Large intestine (tissue), 3 donors: Measurements from ENCODE around the gene CCDC68. TPM values are rescaled to one million over a fixed set of nuclear protein-coding genes. Genes with fewer than 3 reads are reported as not detected.
A peak's percentile ranks its signal among the peaks of the same experiment; 100 is the strongest.

Source experiments
- DNase-seq, 2 donors: peaks; one replicate each; pipeline versions ENCODE4 v3.0.0 to v3.0.0-alpha.2; 2013
- H3K27ac ChIP-seq: one replicate; pipeline ENCODE4 v1.5.1; 2013; ENCODE audit warnings: low read length
- H3K27me3 ChIP-seq: 2 replicates; pipeline ENCODE4 v1.6.1; 2013; ENCODE audit warnings: low read length; ENCODE audit not compliant: control insufficient read depth, insufficient read depth
- H3K36me3 ChIP-seq: 2 replicates; pipeline ENCODE4 v1.6.1; 2013; ENCODE audit warnings: low read length; ENCODE audit not compliant: control insufficient read depth, insufficient read depth
- H3K4me1 ChIP-seq: one replicate; pipeline ENCODE4 v1.6.1; 2013; ENCODE audit warnings: low read length; ENCODE audit not compliant: control insufficient read depth, insufficient read depth
- H3K4me3 ChIP-seq: one replicate; pipeline ENCODE4 v1.5.1; 2013; ENCODE audit warnings: low read length
- H3K9me3 ChIP-seq: one replicate; pipeline ENCODE4 v1.6.1; 2013; ENCODE audit warnings: mild to moderate bottlenecking, low read depth, low read length, moderate library complexity; ENCODE audit not compliant: control insufficient read depth
- WGBS: methylation state at CpG from one replicate; pipeline ENCODE4 v1.1.5; 2013; ENCODE audit warnings: low lambda C conversion rate; ENCODE audit not compliant: insufficient coverage; 5-methylcytosine and 5-hydroxymethylcytosine counted together
- polyA plus RNA-seq: library from polyadenylated mRNA; unstranded; fragments of 120-200 nt; gene quantifications from one replicate; pipeline ENCODE4 v1.2.1, GENCODE V29; 2013

CCDC68 gene
- polyA plus RNA-seq, 1 donor, result 46.3 TPM

DNA sequence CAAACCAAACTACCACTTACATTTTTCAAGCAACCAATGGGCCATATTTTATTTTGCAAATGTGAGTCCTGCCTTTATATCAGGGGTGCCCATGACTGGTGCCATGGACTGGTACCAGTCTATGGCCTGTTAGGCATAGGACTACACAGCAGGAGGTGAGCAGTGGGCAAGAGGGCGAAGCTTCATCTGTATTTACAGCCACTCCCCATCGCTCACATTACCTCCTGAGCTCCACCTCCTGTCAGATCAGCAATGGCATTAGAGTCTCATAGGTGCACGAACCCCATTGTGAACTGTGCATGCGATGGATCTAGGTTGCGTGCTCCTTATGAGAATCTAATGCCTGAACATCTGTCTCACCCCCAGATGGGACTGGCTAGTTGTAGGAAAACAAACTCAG lies 53.6 kb downstream of the CCDC68 start:
- H3K36me3 ChIP-seq, result peaks cover 20% of the 10 kb centered on the region
- H3K27ac ChIP-seq, result no peak overlapping the region
- H3K27me3 ChIP-seq, result no peaks in the 10 kb centered on the region
- WGBS, result no CpG with 5 or more reads among the region's 5 CpGs
- H3K9me3 ChIP-seq, result no peaks in the 10 kb centered on the region
- no peaks in the 10 kb centered on the region for H3K4me1 ChIP-seq
- no peak for DNase-seq
- H3K4me3 ChIP-seq, result no peak overlapping the region

DNA sequence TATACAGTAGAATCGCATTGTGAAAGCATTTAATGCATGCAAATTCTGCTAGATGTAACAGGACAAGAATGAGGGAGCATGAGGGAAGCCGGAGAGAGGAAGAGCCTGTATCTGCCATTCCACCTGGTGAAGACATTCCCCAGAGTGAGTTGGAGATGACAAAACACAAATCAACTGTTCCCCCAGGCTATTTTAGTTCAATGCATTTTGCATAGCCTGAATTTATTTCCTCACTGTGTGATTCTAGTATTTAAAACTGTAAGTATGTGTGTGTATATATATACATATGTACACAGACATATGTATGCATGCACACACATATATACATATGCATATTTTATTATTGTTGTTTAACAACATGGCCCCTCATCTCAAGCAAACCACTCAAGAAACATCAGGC lies 54.7 kb downstream of the CCDC68 start:
- no peak overlapping the region for H3K4me3 ChIP-seq
- H3K27ac ChIP-seq, result no peak overlapping the region
- no CpG with 5 or more reads among the region's 2 CpGs for WGBS
- H3K4me1 ChIP-seq, result no peaks in the 10 kb centered on the region
- no peak for DNase-seq
- peaks cover 12% of the 10 kb centered on the region for H3K36me3 ChIP-seq
- no peaks in the 10 kb centered on the region for H3K9me3 ChIP-seq
- H3K27me3 ChIP-seq, result no peaks in the 10 kb centered on the region

DNA sequence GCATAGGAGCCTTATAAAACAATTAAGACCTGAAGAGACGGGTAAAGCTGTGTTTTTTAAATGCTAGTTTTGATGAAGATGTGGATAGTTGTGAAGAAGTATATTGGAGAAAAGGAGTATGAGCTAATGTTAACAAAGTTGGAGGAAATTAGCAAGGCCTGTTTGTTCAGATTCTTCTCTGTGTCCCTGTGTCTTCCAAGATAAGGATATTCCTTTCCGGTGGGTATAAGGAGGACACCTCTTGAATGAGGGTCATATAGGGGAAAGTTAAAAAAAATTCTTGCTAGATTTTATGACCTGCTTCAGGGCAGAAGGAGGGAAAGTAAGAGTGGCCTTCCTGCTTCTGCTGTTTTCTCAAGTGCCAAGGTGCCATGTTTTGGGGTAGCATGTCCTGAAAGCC lies 59.0 kb downstream of the CCDC68 start:
- no peak overlapping the region for H3K4me3 ChIP-seq
- peaks cover 7% of the 10 kb centered on the region for H3K36me3 ChIP-seq
- WGBS, result no CpG with 5 or more reads among the region's 2 CpGs
- no peaks in the 10 kb centered on the region for H3K9me3 ChIP-seq
- no peaks in the 10 kb centered on the region for H3K27me3 ChIP-seq
- no peak for DNase-seq
- H3K4me1 ChIP-seq, result no peaks in the 10 kb centered on the region
- no peak overlapping the region for H3K27ac ChIP-seq

DNA sequence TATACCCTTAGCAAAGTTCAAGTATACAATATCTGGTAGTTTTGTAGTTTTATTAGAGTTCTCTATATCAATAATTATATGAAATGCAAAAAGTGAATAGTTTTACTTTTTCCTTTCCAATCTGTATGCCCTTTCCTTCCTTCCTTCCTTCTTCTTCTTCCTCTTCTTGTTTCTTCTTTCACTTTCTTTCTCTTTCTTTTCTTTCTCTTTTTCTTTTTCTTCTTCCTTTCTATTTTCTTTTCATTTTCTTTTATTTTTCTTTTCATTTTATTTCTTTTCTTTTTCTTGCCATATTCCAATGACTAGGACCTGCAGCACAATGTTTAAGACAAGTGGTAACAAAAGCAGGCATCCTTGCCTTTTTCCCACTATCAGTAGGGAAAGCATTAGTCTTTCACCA lies 59.8 kb downstream of the CCDC68 start:
- Histone ChIP-seq H3K27me3 (no peaks in the 10 kb centered on the region), H3K4me1 (no peaks in the 10 kb centered on the region), H3K27ac (no peak overlapping the region), H3K4me3 (no peak overlapping the region), H3K9me3 (no peaks in the 10 kb centered on the region), H3K36me3 (peaks cover 3% of the 10 kb centered on the region)
- DNase-seq, result no peak

DNA sequence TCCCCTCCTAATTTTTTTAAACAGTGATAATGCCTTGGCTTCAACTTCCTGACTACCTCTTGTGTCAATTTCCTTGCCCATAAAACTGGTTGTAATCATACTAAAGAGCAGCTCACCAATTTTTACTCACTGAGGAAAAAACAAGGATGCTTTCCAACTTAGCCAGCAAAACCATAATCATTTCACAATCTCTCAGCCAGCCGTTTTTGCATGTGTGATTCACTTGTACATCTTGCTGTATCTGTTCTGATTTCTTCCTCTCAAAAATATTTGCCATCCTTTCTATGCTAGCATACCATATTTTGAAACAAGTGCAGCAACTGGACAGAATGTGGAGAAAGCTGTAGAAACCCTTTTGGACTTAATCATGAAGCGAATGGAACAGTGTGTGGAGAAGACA lies 70.3 kb downstream of the CCDC68 start:
- no peak for DNase-seq
- no peak overlapping the region for H3K4me3 ChIP-seq
- H3K4me1 ChIP-seq, result no peaks in the 10 kb centered on the region
- H3K9me3 ChIP-seq, result no peaks in the 10 kb centered on the region
- 100% methylated on average over 2 of the region's 2 CpGs for WGBS
- no peak overlapping the region for H3K27ac ChIP-seq
- no peaks in the 10 kb centered on the region for H3K27me3 ChIP-seq
- peaks cover 2% of the 10 kb centered on the region for H3K36me3 ChIP-seq

DNA sequence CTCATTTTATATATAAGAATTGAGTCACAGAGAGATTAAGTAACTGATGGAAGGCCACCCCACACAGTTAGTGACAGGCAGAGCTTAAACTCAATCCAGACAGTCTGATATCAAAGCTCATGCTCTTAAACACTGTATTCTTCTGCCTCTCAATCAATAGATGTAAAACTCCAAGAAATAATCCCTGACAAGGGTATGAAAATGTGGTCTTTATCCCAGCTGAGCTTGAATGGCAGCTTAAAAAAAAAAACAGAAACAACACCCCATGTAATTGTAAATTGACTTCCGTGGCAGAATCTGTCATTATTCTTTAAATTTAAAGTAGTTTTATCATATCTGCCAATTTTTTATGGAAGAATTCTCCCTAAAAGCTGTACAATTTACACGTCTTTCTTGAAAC lies 70.9 kb downstream of the CCDC68 start:
- Histone ChIP-seq H3K4me1 (no peaks in the 10 kb centered on the region), H3K4me3 (no peak overlapping the region), H3K9me3 (no peaks in the 10 kb centered on the region), H3K27ac (no peak overlapping the region), H3K36me3 (peaks cover 2% of the 10 kb centered on the region), H3K27me3 (no peaks in the 10 kb centered on the region)
- no peak for DNase-seq
- 88% methylated on average over 2 of the region's 2 CpGs for WGBS

DNA sequence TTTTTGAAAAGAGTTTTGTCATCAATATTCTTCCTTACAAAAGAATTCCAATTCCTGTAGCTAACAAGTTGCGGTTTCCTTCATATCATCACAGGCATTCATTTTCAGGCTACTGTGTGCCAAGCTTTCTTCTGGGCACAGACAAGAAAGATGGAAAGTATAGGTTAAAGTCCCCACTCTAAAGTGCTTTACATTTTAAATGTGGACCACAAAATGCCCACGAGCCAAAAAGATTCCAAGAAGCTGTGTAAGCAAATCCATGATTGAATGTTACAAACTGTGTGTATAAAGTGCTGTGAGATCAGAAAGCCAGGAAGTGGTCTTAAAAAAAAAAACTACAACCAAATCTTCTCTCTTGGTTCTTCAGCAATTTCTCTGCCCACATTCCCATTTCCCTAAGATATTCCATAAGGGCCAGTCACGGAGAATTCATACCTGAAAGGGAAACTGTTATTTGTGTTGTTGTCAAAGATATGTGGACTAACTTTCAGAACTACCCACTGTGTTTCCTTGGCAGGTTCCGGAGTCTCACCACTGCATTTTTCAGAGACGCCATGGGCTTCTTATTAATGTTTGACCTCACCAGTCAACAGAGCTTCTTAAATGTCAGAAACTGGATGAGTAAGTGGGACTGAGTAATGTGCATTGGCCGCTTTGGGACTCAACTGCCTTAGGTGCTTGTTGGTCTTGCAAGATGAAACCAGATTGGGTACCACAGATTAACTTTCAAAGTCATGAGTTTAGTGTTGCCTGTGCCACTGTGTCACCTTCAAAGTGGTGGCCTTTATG lies 75.3 kb downstream of the CCDC68 start:
- H3K9me3 ChIP-seq, result no peaks in the 10 kb centered on the region
- H3K4me1 ChIP-seq, result peaks cover 10% of the 10 kb centered on the region
- no peaks in the 10 kb centered on the region for H3K27me3 ChIP-seq
- DNase-seq, result no peak
- no peak overlapping the region for H3K4me3 ChIP-seq
- no CpG with 5 or more reads among the region's 6 CpGs for WGBS
- H3K36me3 ChIP-seq, result peaks cover 2% of the 10 kb centered on the region
- H3K27ac ChIP-seq, result no peak overlapping the region

DNA sequence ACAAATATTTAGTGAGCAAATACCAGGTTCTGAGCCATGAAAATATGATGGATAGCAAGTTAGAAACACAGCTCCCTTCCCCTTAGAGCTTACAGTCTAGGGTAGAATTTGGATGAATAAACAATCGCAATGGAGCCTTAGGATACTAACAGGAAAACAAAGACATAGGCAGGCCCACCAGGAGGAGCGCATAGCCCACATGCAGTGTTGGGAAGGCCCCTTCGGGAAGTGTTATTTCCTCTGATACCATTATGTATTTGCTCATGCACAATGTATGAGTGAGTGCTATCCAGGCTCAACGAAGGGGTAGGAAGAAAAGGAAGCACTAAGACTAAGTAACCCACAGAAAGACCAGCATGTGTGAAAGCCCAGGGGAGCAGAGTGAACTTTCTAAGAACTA lies 76.9 kb downstream of the CCDC68 start:
- Histone ChIP-seq H3K4me1 (peaks cover 10% of the 10 kb centered on the region), H3K27me3 (no peaks in the 10 kb centered on the region), H3K27ac (no peak overlapping the region), H3K9me3 (no peaks in the 10 kb centered on the region), H3K36me3 (no peaks in the 10 kb centered on the region), H3K4me3 (no peak overlapping the region)
- no CpG with 5 or more reads among the region's 4 CpGs for WGBS
- DNase-seq, result no peak

DNA sequence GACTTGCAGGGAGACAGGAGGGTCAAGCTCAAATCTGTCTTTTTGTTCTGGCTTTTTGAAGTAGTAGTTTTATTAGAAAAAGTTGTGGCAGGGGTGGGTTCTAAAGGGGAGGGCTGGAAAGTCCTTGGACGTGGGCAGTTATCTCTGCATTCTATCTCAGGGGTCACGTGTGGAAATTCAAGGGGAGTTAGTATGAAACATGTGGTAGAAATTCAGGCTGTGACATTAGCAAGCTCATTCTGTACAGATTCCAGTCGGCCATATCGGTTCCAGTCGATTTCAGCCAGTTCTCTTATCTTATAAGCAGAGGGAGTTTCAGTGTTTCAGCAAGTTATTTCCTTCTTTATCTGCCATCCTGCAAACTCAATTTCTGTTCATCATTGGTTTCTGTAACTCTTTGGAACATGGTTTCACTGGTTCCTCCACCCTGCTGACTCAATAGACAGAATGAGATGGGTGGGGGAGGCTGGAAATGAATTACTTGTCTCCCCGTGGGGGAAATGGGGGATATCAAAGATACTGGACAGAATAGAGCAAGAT lies 78.0 kb downstream of the CCDC68 start:
- 82% methylated on average over 6 of the region's 6 CpGs for whole genome bisulfite sequencing
- no peak overlapping the region for H3K27ac ChIP-seq

DNA sequence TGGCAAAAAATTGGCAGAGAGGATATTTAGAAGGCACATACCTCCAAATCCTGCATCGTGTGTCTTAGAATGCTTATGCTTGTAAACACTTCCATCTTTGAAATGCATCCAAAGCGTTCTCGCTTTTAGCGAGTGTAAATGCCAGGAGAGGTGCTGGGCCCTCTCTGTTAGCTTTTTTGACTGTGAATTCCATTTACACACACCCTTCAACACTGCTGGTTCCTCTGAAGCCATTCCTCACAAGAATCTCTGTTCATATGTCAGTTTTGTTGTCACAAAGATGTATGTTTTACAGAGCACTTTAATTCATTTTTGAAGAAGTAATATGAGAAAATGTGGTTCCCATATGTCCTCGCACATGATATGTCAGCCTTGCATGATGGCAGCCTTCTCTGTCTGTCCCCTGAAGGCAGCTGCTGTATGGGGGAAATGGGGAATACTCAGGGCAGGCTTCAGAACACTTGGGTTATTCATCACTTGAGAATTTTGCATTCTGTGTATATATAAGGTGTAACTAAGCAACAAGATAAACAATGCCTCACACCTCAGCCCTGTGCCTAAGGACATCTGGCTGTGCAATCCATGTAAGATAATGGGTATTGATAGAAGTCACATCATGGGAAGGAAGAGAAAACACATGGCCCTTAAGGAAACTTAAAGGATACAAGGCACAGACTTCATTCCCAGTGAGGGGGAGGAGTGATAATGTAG lies 78.7 kb downstream of the CCDC68 start:
- WGBS, result no CpG with 5 or more reads among the region's 5 CpGs
- Histone ChIP-seq H3K9me3 (no peaks in the 10 kb centered on the region), H3K27ac (no peak overlapping the region), H3K4me3 (no peak overlapping the region), H3K27me3 (no peaks in the 10 kb centered on the region), H3K4me1 (peaks cover 10% of the 10 kb centered on the region), H3K36me3 (no peaks in the 10 kb centered on the region)
- DNase-seq, result peak; percentile 36 to 71

More for the DNA sequence above, 78.0 kb downstream of the CCDC68 start:
- DNase-seq, result no peak
- Histone ChIP-seq H3K9me3 (no peaks in the 10 kb centered on the region), H3K4me1 (peaks cover 10% of the 10 kb centered on the region), H3K4me3 (no peak overlapping the region), H3K36me3 (no peaks in the 10 kb centered on the region), H3K27me3 (no peaks in the 10 kb centered on the region)
